Stimulated activated CD4-positive, alpha-beta T cell treated with anti-CD3 and anti-CD28 coated beads, Interleukin-15, amount 100 ng/mL, for 48 hours (primary cell): Measurements from ENCODE around the gene PTPRQ.
"Not testable (repeated sequence)": the region's sequence is repeated elsewhere in the genome, so short reads cannot be mapped to it uniquely, and the experiment has no call there.

Experiments used
- DNase-seq, 2 donors: peaks; one replicate each; pipeline ENCODE4 v3.0.0-alpha.2; 2020; ENCODE audit warnings: low read depth in 2 of 2

PTPRQ gene

DNA sequence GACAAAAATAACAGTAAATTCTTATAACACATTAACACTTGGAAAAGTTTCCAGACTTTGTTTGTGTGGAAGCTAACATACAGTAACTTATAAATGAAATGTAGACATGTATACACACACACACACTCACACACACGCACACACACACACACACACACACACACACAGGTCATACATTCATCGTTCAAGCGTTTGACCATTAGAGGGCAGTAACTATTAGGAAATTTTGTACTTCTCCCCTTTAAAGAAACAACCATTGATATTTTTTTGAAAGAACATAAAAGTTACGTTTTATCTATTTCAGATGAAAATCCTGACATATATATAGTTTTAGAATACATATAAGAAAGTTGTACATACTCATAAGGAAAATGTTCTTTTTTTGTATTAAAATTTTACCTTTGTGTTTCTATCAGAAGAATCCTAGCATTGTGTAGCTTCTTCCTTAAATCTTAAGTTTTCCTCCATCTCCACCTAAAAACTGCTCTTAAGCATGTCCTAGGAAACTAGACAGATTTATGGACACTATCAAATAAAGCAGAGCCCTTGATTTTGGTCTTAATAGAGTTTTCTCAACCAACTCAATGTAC lies 29.0 kb downstream of the PTPRQ start:
- DNase-seq: no peak

GRCh38 chr12:80477521-80478145 lies 33.6 kb downstream of the PTPRQ start:
- not testable (repeated sequence) for DNase-seq

DNA sequence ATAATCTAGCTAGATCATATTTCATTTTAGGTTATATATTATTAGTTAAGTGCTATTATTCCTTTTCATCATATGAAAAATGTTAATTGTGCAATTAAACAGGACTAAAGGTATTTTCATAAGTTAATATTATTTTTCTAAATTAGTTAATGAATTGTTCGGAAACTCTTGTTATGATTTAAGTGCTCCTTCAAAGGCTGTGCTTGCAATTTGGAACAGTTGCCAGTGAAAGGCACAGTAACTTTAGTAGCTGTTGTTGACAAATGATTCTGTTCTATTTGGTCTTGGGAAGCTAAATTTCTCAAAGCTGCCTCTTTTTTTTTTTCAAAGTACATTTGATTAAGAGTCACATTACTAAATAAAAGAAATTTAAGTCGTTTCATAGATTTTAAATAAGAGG lies 40.7 kb downstream of the PTPRQ start:
- DNase-seq: no peak

DNA sequence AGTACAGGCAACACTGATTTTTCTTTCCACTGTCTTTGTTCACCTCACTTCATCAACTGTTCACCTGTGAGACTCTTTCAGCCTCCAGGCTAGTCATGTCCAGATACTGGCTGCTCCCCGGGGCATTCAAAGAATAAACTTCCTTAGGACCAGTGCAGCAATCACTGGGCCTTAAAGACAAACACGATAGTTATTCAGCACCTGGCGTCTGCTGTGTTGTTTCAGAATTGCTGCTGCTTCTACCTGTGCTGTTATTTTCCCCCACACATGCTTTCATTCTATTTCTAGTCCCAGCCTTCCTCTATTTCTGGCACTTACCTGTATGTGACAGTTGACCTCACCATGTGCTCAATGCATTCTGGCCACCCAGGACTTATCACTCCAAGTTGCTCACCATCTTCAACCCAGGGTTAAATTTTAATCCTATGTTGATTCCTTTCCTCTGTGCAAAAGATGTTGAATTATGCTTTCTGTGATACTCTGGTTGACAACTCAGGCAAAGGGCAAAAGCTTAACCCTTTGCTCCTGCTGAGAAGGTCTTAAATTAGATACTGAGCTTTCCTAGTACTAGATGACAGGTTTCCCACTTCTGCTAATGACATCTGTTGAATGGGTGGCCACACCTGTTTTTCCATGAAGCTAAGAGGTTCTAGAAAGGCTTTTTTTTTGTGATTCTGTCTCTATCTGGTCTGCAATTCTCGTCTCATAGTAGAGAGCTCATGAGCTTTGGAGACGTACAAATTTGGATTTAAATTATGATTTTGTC lies 41.4 kb downstream of the PTPRQ start:
- DNase-seq: no peak

DNA sequence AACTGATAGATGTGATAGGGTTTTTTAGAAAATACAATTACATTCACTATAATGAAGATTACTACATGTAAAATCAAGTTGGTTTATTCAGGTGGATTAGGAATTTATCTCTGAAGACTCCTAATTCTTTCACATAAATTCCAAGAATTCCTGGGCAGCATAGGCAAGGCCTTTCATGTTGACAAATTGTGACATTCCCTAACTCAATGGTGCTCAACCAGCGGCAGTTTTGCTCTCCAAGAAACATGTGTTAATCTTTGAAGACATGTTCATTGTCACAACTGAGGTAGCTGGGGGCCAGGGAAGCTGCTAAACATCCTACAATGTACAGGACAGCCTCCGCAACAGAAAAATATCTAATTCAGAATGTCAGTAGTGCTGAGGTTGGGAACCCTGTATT lies 46.3 kb downstream of the PTPRQ start:
- DNase-seq: no peak

- DNase-seq: no peak
These were observed 47.1 kb downstream of the PTPRQ start for GRCh38 chr12:80491166-80491565.

DNA sequence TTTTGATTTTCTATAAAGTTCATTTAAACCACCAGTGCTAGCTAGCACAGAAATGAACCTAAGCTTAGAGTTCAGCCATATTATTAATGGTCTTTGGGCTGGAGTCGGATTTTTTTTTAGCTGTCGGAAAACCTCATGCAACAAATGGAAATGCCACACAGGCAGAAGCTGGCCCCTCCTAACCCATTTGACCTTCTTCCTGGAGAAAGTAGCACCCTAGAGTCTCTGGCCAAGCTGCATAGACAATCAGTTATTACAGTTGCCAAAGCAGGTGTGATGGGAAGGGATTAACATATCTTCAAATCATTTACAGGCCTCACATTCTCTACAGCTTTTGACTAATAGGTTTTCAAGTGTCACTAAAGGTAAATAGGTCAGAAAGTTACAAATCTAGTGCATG lies 49.4 kb downstream of the PTPRQ start:
- DNase-seq: no peak

DNA sequence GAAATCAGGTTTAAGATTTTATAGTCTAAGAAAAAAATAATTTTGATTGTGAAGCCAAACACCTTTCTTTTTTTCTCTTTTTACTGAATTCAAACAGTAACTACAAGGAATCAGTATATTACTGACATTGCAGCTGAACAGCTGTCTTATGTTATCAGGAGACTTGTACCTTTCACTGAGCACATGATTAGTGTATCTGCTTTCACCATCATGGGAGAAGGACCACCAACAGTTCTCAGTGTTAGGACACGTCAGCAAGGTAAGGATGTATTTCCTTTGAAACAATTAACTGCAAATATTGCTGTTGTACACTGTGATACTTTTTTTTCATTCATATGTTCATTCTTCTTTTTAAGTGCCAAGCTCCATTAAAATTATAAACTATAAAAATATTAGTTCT lies 50.8 kb downstream of the PTPRQ start:
- DNase-seq: no peak

- DNase-seq: no peak
These were observed 54.2 kb downstream of the PTPRQ start for GRCh38 chr12:80498059-80498728.

- no peak for DNase-seq
These were observed 60.5 kb downstream of the PTPRQ start for GRCh38 chr12:80504389-80505163.

GRCh38 chr12:80509781-80510556 lies 65.9 kb downstream of the PTPRQ start:
- no peak for DNase-seq

DNA sequence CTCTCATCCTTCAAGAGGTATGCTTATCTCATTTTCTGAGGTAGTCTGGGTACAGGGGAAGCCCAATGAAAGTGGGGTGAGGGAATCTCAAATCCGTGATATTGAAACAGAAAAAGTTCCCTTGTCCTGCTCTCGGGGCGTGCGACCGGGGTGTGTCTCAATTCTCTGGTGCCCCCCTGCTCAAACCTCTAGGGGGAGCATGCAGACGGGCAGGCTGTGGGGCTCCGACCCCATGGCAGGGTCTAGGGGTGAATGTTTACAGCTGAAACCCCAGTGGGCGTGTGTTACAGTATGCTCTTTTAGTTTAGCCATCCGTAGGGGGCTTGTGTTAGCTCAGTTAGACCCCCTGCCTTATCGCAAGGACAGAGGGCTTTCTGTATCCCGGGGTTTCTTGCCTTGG lies 68.7 kb downstream of the PTPRQ start:
- no peak for DNase-seq

DNA sequence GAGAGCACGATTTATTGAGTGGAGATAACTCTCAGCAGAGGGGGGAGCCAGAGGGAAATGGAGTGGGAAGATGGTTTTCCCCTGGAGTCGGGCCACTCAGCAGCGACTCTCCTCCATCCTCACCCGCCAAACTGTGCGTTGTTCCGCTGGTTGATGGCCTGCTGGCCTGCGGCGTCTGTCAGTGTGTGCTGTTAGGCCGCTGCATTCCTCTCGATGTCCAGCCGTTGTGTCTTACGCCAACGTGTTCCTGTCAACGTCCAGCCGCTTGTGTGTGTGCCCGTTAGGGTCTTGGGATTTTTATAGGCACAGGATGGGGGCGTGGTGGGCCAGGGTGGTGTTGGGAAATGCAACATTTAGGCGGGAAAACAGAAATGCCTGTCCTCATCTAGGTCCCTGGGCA lies 69.2 kb downstream of the PTPRQ start:
- no peak for DNase-seq

- DNase-seq: no peak
These were observed 73.6 kb downstream of the PTPRQ start for GRCh38 chr12:80517655-80518054.

GRCh38 chr12:80531646-80532045 lies 87.6 kb downstream of the PTPRQ start:
- no peak for DNase-seq

GRCh38 chr12:80539029-80539428 lies 95.0 kb downstream of the PTPRQ start:
- DNase-seq: no peak

GRCh38 chr12:80549298-80549697 lies 105.3 kb downstream of the PTPRQ start:
- no peak for DNase-seq

- DNase-seq: no peak
These were observed 107.9 kb downstream of the PTPRQ start for GRCh38 chr12:80551897-80552296.

- DNase-seq: no peak
These were observed 109.3 kb downstream of the PTPRQ start for GRCh38 chr12:80553316-80553715.

DNA sequence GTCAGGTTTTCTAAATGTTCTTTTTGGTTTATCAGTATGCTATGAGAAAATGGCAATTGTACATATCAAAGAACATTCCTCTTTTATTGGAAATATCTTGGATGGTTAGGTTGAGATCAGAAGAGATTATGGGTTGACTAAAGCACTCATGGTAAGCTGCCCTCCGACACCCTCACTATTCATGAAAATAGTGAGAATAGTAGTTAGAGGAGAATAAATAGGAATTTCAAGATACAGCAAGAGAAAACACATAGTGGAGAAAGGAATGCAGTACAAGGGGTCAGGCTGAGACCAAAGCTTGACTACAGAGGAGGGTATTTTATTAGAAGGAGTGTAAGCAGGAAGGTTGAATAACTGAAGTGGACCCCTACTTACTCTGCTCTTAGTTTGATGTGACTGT lies 112.5 kb downstream of the PTPRQ start:
- DNase-seq: no peak

DNA sequence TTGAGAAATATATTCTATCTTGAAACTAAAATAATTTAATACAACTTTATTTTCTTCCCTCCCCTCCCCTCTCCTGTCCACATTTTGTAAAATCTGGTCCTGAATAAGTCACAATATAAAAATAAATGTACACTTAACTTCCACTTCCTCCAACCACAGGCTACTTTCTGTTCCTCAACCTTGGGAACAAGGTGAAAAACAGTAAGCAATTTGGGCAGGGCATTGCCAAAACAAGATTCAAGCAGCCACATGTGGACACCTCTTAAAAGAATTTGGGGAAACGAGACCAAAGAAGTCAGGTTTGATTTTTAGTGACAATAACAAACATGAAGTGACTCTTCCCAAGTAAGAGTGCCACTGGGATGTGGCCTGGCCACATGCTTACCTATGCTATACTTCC lies 115.7 kb downstream of the PTPRQ start:
- DNase-seq: no peak
